Endometrial microvascular endothelial cells (primary cell): ENCODE measurements around the gene SH2D7. TPM values are rescaled to one million over a fixed set of nuclear protein-coding genes. Genes with fewer than 3 reads are reported as not detected.

Source experiments
- in situ Hi-C: cut with HindIII; loops from 2 replicates; pipeline ENCODE4 v1.10.0; 2017; ENCODE audit warnings: low sequenced_read_pairs, low pct_unique_long_range_greater_than_20kb; ENCODE audit errors: inconsistent ontology term
- total RNA-seq: library from RNA; depleted of rRNA; stranded (reverse); fragments of >200 nt; gene quantifications from one replicate; pipeline ENCODE4 v1.2.3, GENCODE V29; 2015; ENCODE audit errors: inconsistent ontology term

The SH2D7 gene
- total RNA-seq, 1 donor from 2014 or later = not detected

DNA sequence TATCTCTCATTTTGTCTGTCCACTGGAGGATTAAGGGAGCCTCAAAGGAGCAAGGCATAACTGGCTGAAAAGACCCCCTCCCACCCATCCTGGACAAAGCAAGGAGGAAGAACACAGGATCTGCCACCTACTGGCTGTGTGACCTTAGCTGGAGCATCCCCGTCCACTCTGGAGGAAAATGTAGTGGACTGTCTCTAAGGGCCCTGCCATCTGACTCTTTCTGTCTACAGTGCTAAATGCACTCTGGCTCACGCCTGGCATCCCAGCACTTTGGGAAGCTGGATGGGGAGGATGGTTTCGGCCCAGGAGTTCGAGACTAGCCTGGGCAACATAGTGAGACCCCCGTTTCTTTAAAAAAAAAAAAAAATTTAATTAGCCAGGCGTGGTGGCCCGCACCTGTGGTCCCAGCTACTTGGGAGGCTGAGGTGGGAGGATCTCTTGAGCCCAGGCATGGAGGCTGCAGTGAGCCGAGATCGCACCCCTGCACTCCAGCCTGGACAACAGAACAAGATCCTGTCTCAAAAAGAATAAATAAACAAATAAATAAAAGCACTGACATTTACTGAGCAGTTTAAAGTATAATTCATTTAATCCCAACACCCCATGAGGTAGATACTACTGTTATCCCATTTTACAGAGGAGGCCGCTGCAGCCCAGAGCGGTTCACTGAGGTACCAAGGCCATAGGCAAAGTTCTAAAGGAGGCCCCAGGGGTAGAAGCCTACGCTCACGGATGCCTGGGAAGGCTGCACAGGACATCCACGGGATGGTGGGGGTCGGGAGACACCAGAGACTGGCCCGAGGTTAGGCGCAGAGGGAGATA, 15.9 kb upstream of the SH2D7 start:
- in situ Hi-C loops = no loop called here

DNA sequence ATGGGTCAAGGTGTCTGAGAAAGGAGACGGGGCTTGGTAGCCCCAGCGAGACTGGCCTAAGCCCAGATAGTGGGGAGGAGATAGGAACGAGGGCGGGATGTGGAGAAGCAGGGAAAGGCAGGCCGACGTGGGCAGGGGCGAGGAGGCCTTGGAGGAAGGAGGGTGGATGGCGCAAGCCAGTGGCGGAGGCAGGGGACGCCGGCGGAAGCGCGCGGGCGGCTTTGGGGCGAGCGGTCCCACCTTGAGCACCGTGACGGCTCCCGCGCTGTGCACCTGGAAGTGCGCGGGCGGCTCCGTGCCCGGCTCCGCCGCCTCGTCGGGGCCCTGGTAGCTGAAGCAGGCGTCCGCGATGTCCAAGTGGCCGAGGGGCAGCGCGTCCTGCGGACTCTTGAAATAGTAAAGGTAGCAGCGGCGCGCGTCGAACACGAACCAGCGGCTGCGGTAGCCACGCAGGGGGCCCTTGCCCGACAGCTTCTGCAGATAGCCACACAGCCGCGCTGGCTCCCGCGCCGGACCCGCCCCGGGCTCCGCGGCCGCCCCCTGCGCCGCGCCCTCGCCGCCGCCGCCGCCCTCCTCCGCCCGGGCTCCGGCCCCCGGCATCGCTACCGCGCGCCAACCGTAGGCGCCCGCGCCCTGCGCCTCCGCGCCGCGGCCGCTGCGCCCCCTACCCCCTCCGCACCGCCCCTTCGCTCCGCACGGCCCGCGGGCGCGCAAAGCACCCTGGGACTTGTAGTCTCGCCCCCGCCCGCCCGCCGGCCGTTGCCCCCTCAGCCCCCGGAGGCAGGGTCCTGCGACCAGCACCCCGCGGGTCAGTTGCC, 15.1 kb upstream of the SH2D7 start, which contains the start of gene TBC1D2B:
TSS of gene TBC1D2B (minus strand) at position 659 of the 818 bp plus-strand sequence. CDS start at position 600, 59 bp downstream.
- in situ Hi-C loops = no loop called here

DNA sequence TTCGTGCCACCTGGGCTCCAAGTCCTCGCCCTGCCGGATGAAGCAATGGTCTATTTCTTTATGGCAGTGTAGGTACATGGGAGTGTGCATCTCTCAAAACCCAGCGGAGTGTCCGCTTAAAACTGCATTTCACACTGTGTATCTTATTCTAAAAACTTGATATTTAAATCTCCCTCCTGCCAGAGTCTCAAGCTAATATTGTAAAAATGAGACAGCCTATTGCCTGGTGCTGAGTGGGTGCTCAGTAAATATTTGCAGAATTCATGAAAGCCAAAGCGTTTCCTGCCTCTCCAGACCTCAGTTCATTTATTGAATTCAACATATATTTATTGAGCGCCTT, 14.5 kb upstream of the SH2D7 start:
- in situ Hi-C loops = no loop called here

DNA sequence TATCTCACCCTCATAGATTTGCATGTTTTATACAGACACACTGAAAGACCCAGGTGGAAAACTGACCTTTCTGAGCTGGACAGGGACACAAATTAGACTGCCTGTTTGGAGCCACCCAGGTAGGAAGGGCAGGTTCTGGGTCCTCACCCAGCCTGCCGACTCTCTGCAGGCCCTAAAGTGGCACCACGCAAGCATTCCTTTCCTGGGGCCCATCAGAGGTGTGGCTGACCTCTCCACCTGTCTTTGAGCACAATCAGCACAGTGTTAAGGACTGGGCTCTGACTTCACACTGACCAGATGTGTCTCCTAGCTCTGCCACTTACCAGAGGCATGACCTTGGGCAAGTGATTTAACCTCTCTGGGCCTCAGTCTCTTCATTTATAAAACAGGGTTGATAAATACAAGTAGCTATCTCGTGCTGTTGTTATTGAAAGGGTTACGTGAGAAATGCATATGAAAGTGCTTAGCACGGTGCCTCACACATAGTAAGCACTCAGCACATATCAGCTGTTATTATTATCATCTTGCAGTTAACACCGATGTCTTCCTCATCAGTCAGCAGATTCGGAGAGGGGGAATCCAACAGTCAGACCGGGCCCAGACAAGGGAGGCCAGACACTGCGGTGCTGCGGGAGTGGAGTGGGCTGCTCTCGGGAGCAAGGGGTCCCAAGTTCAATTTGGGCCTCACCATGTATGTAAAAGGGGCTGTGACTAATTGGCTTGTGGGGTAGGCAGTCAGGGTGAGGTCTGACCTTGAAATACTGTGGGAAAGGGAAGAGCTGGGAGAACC, 12.9 kb upstream of the SH2D7 start:
- in situ Hi-C loops = no loop called here

GRCh38 chr15:78080088-78080460, 12.3 kb upstream of the SH2D7 start:
- in situ Hi-C loops = no loop called here

- in situ Hi-C loops = no loop called here
These were observed 10.1 kb upstream of the SH2D7 start for GRCh38 chr15:78082106-78082742.

GRCh38 chr15:78082743-78083110, 9.6 kb upstream of the SH2D7 start:
- in situ Hi-C loops = no loop called here

GRCh38 chr15:78083186-78083585, 9.2 kb upstream of the SH2D7 start:
- in situ Hi-C loops = no loop called here

DNA sequence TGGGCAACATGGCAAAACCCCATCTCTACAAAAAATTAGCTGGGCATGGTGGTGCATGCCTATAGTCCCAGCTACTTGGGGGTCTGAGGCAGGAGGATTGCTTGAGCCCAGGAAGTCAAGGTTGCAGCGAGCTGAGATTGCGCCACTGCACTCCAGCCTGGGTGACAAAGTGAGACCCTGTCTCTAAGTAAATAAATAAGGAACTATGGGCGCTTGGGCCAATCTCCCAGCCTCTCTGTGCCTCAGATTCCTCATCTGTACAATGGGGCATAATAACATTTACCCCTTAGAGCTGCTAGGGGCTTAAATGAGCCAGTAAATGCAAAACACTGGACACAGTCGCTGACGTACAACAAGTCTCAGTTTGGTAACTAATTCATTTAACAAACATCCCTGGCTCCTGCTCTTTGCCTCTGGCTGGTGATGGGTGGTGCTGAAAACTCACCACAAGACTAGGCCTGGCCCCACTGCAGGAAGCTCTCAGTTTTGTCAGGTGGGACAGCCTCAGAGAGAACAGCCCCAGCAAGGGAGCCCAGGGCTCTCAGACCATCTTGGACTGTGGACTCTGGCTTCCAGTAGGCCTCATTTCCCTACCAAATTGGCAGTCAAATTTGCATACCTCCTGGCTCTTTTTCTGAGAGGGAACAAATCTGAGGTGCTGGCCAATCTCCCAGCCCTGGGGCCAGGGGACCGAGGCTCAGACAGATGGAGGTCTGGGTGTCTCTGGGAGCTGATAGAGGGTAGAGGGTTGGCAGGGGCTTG, 8.5 kb upstream of the SH2D7 start:
- in situ Hi-C loops = no loop called here

GRCh38 chr15:78084449-78084750, 8.0 kb upstream of the SH2D7 start:
- in situ Hi-C loops = no loop called here

DNA sequence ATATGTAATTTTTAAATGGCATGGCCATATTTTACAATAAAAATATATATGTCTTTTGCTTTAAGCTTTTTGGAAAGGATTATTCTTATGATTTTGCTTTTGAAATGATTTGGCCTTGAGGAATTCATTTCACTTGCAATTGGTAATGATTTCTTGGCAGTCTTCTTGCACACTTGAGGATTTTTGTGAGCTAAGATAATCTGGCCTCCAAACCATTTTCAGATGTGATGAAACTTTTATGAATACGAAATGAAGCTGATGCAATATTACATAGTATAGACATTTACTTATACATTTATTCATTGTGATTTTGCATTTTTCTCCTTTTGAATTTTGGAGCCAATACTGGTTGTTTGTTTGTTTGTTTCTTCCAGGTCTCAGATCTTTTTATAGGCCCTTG, 6.4 kb upstream of the SH2D7 start:
- in situ Hi-C loops = no loop called here

DNA sequence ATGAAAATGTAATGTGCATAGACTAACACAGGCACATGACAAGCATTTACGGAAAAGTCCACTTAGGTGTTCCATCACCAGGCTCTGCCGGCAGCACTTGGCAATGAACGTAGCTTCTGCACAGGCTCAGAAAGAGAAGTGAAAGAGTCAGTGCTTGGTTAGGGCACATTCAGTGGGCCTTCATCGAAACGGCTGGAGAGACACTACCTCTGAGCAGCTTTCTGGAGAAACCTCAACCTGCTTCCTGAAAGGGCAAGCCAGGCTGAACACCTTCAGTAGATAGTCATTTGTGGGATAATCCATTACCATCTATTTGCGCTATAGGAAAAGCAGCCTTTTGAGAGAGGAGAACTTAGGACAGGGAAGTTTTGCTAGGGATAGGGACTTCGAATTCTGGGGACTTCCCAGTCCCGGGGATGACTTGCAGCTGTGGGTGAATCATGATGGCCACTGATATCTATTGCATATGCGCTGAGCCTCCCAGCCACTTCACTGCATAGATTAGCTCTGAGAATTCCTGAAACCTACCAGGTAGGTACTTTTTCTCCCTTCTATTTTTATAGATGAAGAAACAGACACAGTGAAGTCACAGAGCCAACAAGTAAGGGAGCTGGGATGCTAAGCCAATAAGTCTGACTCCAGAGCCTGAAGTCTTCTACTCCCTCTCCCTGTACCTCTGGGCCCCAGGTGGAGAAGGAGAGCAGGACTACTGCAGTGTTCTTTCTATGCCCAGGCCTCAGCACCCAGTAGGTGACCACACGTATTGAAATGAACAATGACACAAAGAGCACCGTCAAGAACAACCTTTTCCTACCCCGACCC, 4.2 kb upstream of the SH2D7 start:
- in situ Hi-C loops = no loop called here

DNA sequence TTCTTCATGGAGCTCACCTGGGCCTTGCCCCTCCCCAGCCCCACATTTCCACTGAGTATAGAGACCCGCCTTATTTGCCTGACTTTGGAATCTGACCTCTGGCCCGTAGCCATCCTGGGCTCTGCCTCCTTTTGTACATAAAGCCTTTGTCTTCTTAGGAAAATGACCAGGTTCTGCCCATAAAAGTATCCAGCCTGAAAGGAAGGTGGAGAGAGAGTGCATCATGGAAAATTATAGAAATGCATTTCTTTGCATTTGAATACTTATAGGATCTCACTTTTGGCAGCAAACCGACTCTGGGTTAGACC, 3.6 kb upstream of the SH2D7 start:
- in situ Hi-C loops = no loop called here

DNA sequence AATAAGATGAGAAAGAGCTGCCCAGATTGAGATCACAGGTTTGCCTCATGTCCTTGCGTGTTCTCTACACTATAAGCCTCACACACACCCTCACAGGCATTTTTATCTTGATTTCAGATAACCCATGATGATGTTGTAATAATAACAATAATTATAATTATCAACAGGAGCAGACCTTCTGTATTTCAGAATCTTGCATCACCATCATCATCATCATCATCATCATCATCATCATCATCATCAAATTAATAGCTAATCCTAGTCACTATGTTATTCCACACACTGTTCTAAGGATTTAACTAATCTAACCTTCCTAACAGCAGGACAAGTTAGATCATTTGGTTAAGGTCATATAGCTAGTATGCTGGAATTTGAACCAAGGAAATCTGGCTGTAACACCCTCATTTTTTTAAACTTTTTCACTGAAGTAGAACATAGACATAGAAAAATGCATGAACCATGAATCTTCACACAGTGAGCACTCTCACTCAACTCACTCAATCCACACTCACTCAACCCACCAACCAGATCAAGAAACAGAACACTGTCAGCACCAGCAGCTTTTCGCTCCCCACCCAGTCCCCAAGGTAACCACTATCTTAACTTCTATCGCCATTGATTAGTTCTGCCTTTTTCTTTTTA, 1.8 kb upstream of the SH2D7 start:
- in situ Hi-C loops = no loop called here

- in situ Hi-C loops = no loop called here
These were observed 1.1 kb downstream of the SH2D7 start for GRCh38 chr15:78093242-78094020.

GRCh38 chr15:78097667-78098066, 5.3 kb downstream of the SH2D7 start:
- in situ Hi-C loops = no loop called here
